ENCODE measurements around the gene CLEC1A. TPM values are rescaled to one million over a fixed set of nuclear protein-coding genes. Genes with fewer than 3 reads are reported as not detected.

CLEC1A gene
- total and polyA plus RNA-seq, 5 experiments from 2014 or later, result not detected

DNA sequence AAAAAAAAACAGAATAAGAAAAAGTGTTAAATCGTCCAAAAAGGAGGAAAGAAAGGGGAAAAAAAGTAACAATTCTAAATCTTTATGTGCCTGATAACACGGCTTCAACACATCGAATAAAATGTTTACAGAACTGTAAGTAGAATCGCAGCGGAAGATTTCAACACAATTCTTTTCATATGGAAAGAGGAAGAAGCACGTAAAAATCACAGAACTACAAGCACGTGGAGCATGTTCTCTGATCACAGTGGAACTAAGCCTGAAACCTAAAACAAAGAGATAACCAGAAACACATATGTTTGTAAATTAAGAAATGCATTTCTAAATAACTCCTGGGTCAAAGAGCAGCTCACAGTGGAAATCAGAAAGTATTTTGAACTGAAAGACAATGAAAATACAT is 22.5 kb upstream of the CLEC1A start:
- Mint-ChIP-seq H3K9me3 (peaks cover 0 to 4% (median 0%) of the 10 kb centered on the region in 9 donors), H3K27ac (peak overlapping the region in 1 of 10 donors; percentile 12), H3K36me3 (no peaks in the 10 kb centered on the region), H3K4me3 (no peak overlapping the region), H3K4me1 (peaks cover 0 to 3% (median 0%) of the 10 kb centered on the region in 4 donors), H3K27me3 (peaks cover 0 to 3% (median 0%) of the 10 kb centered on the region in 5 donors)
- DNase-seq (no peak), ATAC-seq (no peak)
- POLR2A ChIA-PET, result no interaction called here

DNA sequence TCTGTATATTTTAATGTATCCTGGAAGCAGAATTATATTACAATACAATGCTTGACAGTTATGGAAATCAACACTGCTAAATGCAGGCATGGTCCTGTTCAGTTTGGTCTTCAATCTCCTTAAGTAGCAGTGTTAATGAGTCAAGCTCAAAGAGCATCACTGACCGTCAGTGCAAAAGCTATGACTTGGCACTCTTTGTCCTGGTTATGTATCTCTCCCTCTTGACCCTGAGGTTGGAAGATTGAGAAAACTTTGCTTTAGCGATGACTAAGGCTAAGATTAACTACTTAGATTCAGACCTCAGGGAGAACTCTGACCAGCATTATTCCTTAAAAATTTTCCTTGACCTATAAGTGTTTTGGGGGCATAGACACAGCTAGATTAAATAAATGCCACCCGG is 20.3 kb upstream of the CLEC1A start:
- H3K4me3 Mint-ChIP-seq, result no peak overlapping the region
- H3K27me3 Mint-ChIP-seq, result no peaks in the 10 kb centered on the region
- no peaks in the 10 kb centered on the region for H3K36me3 Mint-ChIP-seq
- peaks cover 0 to 4% (median 0%) of the 10 kb centered on the region in 9 donors for H3K9me3 Mint-ChIP-seq
- POLR2A ChIA-PET, result no interaction called here
- peaks cover 0 to 3% (median 0%) of the 10 kb centered on the region in 4 donors for H3K4me1 Mint-ChIP-seq
- H3K27ac Mint-ChIP-seq, result no peak overlapping the region
- ATAC-seq, result no peak
- DNase-seq, result no peak

DNA sequence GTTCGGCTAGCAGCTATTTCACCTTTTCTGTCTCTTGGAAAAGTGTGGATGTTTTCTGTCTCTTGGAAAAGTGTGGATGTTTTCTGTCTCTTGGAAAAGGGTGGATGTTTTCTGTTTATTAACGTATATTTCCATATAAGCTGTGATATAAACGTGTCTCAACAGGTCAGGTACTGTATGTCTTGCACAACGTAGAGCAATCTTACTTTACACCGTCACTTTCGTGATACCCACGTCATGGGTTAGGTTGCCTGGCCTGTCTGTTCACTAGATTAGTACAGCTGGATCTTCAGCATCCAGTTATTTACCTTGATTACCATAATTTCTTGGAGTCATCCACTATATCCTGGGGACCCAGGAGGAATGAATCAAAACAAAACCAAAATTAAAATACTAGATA is 17.1 kb upstream of the CLEC1A start:
- H3K36me3 Mint-ChIP-seq, result no peaks in the 10 kb centered on the region
- POLR2A ChIA-PET, result no interaction called here

DNA sequence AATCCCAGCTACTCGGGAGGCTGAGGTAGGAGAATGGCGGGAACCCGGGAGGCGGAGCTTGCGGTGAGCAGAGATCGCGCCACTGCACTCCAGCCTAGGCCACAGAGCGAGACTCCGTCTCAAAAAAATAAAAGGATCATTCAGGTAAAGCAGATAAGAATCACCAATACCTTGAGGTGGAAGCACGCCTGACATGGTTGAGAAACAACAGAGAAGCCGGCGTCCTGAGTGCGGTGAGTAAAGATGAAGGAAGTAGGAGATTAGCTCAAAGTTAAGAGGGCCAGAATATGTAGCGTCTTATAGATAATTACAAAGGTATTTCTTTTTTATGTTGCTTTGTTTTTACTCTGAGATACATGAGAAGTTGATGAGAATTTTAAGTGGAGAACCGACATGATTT is 16.5 kb upstream of the CLEC1A start:
- peak overlapping the region in 1 of 10 donors; percentile 51 for H3K27ac Mint-ChIP-seq
- ATAC-seq (no peak), DNase-seq (no peak)
- H3K4me1 Mint-ChIP-seq, result no peaks in the 10 kb centered on the region
- H3K9me3 Mint-ChIP-seq, result peaks cover 0 to 4% (median 0%) of the 10 kb centered on the region in 9 donors
- H3K27me3 Mint-ChIP-seq, result no peaks in the 10 kb centered on the region
- H3K36me3 Mint-ChIP-seq, result no peaks in the 10 kb centered on the region
- H3K4me3 Mint-ChIP-seq, result no peak overlapping the region
- POLR2A ChIA-PET, result no interaction called here

More for the DNA sequence above, 17.1 kb upstream of the CLEC1A start:
- Mint-ChIP-seq H3K27ac (no peak overlapping the region), H3K9me3 (peaks cover 0 to 4% (median 0%) of the 10 kb centered on the region in 9 donors), H3K4me3 (no peak overlapping the region), H3K27me3 (no peaks in the 10 kb centered on the region), H3K4me1 (no peaks in the 10 kb centered on the region)
- ATAC-seq, result no peak
- DNase-seq, result no peak

DNA sequence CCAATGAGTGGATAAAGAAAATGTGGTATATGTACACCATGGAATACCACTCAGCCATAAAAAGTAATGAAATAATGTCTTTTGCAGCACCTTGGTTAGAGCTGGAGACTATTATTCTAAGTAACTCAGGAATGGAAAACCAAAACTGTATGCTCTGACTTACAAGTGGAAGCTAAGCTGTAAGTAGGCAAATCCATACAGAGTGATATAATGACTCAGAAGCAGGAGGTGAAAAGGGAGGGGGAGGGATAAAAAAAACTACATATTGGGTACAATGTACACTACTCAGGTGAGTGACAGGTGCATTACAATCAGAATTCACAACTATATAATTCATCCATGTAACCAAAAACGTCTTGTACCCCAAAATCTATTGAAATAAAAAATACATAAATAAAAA is 15.1 kb upstream of the CLEC1A start:
- DNase-seq (no peak), ATAC-seq (no peak)
- Mint-ChIP-seq H3K4me1 (no peaks in the 10 kb centered on the region), H3K36me3 (no peaks in the 10 kb centered on the region), H3K27me3 (peaks cover 0 to 3% (median 0%) of the 10 kb centered on the region in 5 donors), H3K4me3 (no peak overlapping the region), H3K9me3 (peaks cover 0 to 5% (median 0%) of the 10 kb centered on the region in 9 donors), H3K27ac (no peak overlapping the region)
- POLR2A ChIA-PET, result no interaction called here

DNA sequence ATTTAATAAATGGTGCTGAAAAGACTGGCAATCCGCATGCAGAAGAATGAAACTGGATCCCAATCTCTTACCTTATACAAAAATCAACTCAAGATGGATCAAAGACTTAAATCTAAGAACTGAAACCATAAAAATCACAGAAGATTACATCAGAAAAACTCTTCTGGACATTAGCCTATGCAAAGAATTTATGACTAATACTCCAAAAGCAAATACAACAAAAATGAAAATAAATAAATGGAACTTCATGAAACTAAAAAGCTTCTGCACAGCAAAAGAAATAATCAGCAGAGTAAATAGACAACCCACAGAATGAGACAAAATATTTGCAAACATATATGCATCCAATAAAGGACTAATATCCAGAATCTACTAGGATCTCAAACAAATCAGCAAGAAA is 14.3 kb upstream of the CLEC1A start:
- DNase-seq, result no peak
- Mint-ChIP-seq H3K27me3 (peaks cover 0 to 6% (median 0%) of the 10 kb centered on the region in 5 donors), H3K36me3 (no peaks in the 10 kb centered on the region), H3K4me3 (no peak overlapping the region), H3K4me1 (no peaks in the 10 kb centered on the region), H3K27ac (peak overlapping the region in 1 of 10 donors; percentile 6), H3K9me3 (peaks cover 0 to 5% (median 0%) of the 10 kb centered on the region in 9 donors)
- no peak for ATAC-seq
- POLR2A ChIA-PET, result no interaction called here

DNA sequence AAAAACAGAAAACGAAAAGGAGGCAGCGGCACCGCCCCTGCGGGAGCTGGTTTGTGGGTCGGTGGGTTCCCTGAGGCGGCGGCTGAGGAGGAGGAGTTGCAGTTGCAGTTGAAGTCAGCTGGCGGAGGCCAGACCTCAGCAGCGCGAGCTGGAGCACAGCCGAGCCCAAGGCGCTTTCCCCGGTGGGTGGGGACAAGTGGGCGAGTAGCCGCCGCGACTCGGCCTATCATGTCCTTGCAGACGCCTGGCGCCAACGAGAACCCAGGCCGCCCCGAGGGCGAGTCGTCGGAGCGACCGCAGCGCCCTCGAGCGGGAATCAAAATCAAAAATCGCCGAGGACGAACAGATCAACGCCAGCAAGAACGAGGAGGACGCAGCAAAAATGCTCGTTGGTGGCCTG is 12.7 kb upstream of the CLEC1A start:
- peak overlapping the region in 1 of 10 donors; percentile 63 for H3K27ac Mint-ChIP-seq
- DNase-seq (no peak), ATAC-seq (no peak)
- POLR2A ChIA-PET, result no interaction called here
- peaks cover 0 to 5% (median 0%) of the 10 kb centered on the region in 3 donors for H3K36me3 Mint-ChIP-seq
- peaks cover 0 to 6% (median 2%) of the 10 kb centered on the region in 9 donors for H3K9me3 Mint-ChIP-seq
- no peaks in the 10 kb centered on the region for H3K4me1 Mint-ChIP-seq
- H3K27me3 Mint-ChIP-seq, result peaks cover 0 to 7% (median 2%) of the 10 kb centered on the region in 5 donors
- H3K4me3 Mint-ChIP-seq, result no peak overlapping the region

DNA sequence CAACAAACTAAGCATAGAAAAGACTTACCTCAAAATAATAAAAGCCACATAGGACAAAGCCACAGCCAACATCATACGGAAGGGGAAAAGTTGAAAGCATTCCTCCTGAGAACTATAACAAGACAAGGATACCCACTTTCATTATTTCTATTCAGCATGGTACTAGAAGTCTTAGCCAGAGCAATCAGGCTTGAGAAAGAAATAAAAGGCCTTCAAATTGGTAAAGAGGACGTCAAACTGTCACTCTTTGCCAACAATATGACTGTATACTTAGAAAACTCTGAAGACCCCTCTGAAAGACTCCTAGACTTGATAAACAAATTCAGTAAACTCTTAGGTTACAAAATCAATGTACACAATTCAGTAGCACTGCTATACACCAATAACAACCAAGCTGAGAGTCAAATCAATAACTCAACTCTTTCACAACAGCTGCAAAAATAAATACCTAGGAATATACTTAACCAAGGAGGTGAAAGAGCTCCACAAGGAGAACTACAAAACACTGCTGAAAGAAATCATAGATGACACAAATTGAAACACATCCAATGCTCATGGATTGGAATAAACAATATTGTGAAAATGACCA is 11.6 kb upstream of the CLEC1A start:
- H3K9me3 Mint-ChIP-seq, result peaks cover 0 to 15% (median 5%) of the 10 kb centered on the region in 9 donors
- H3K4me1 Mint-ChIP-seq, result no peaks in the 10 kb centered on the region
- POLR2A ChIA-PET, result no interaction called here
- H3K27ac Mint-ChIP-seq, result no peak overlapping the region
- H3K27me3 Mint-ChIP-seq, result peaks cover 1 to 10% (median 8%) of the 10 kb centered on the region in 5 donors
- DNase-seq, result no peak
- H3K36me3 Mint-ChIP-seq, result peaks cover 0 to 5% (median 0%) of the 10 kb centered on the region in 3 donors
- H3K4me3 Mint-ChIP-seq, result no peak overlapping the region
- no peak for ATAC-seq

DNA sequence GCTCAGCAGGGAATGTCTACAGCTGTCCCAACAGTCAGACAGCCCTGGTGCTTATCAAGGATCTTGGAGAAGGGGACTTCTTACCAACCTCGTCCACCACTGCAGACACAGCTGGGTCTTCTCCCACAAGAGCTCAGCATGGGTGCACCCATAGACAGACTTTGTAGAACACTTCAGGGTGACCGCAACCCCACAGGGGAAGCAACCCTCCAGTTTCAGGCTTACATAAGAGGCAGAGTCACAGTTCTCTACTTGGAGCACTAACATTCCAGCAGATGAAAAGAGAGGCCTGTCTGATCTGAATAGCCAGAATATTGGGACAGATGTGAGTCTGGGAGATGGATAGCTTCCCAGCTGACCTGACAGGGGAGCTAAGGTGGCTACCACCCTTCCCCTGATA is 3.5 kb upstream of the CLEC1A start:
- peaks cover 0 to 11% (median 8%) of the 10 kb centered on the region in 3 donors for H3K36me3 Mint-ChIP-seq
- H3K27ac Mint-ChIP-seq, result no peak overlapping the region
- H3K4me1 Mint-ChIP-seq, result peaks cover 0 to 2% (median 0%) of the 10 kb centered on the region in 4 donors
- DNase-seq (no peak), ATAC-seq (no peak)
- H3K9me3 Mint-ChIP-seq, result peaks cover 0 to 23% (median 8%) of the 10 kb centered on the region in 9 donors
- peaks cover 0 to 31% (median 17%) of the 10 kb centered on the region in 5 donors for H3K27me3 Mint-ChIP-seq
- no peak overlapping the region for H3K4me3 Mint-ChIP-seq
- POLR2A ChIA-PET, result no interaction called here

DNA sequence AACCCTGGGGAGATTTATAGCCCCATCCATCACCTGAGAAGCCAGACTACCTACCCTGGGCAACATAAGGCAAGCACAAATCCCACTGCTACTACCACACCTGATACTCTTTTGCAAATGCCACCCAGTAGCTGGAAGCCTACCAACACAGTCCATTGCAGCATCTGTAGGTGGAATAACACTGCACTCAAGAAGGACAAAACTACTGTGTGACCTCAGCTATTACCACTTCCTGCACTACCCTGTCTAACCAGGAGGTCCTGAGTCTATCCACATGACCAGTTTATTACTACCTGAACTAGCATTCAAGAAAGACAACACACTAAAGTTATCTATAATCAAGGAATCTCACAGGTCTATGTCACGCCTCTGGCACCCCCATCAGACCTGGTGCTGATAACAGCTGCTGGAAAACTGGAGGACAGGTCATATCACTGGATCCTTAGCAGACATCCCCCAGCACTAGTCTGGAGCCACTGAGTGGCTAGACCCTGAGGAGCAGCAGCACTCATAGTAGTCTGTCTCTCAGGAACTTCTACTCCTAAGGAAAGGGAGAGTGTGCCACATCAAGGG is 2.9 kb upstream of the CLEC1A start:
- Mint-ChIP-seq H3K36me3 (peaks cover 0 to 8% (median 8%) of the 10 kb centered on the region in 3 donors), H3K4me1 (peaks cover 0 to 2% (median 0%) of the 10 kb centered on the region in 4 donors), H3K27ac (no peak overlapping the region), H3K27me3 (peaks cover 0 to 31% (median 17%) of the 10 kb centered on the region in 5 donors), H3K4me3 (no peak overlapping the region), H3K9me3 (peaks cover 0 to 22% (median 8%) of the 10 kb centered on the region in 9 donors)
- POLR2A ChIA-PET, result no interaction called here
- DNase-seq (no peak), ATAC-seq (no peak)

DNA sequence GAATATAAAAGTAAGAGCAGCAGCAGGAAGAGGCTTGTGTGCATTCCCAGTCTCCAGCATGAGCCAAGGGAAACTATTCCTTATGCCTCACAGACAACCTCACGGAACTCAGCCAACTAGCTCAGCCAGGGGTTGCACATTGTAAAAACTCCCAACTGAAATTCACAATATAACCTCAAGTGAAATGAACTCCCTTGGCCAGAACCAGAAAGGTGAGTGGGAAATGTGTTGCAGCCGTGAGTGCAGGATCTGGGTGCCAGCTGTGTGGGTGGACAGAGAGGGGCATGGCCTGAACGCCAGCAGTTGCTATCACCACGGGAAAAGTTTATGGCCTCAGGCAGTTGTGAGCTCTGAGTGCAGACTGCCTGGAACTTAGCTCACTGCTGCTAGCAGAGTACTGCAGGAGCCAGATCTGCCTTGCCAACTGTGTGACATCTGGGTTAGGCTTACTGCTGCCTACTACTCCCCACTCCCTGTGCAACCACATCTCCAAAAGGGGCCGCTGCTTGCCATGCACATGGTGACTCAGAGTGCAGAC is 2.3 kb upstream of the CLEC1A start:
- POLR2A ChIA-PET, result no interaction called here
- peaks cover 0 to 2% (median 0%) of the 10 kb centered on the region in 4 donors for H3K4me1 Mint-ChIP-seq
- peaks cover 0 to 21% (median 8%) of the 10 kb centered on the region in 9 donors for H3K9me3 Mint-ChIP-seq
- no peak overlapping the region for H3K27ac Mint-ChIP-seq
- H3K4me3 Mint-ChIP-seq, result no peak overlapping the region
- DNase-seq (no peak), ATAC-seq (no peak)
- H3K27me3 Mint-ChIP-seq, result peaks cover 0 to 30% (median 16%) of the 10 kb centered on the region in 5 donors
- peaks cover 0 to 8% (median 6%) of the 10 kb centered on the region in 3 donors for H3K36me3 Mint-ChIP-seq

DNA sequence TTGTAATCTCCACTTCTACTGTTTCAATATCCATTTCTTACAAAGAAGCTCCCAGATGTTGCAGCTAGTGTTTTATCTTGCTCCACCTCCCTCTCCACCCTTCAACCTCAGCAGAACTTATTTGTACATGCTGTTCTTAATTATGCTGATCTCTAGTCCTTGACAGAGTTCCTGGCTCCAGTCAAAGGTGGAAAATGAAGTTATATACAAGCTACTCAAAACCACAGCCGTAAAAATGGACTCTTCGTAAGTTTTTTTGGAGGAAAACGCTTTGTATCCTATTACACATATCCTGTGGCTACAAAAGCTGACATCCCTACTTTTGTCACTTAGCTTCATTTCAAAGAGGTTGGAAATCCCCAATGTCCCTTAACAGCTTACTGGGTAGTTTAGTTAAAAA is 1.3 kb downstream of the CLEC1A start:
- H3K4me3 Mint-ChIP-seq, result no peak overlapping the region
- peaks cover 0 to 10% (median 1%) of the 10 kb centered on the region in 5 donors for H3K27me3 Mint-ChIP-seq
- H3K27ac Mint-ChIP-seq, result no peak overlapping the region
- ATAC-seq (no peak), DNase-seq (no peak)
- no peaks in the 10 kb centered on the region for H3K9me3 Mint-ChIP-seq
- POLR2A ChIA-PET, result no interaction called here
- peaks cover 0 to 2% (median 0%) of the 10 kb centered on the region in 4 donors for H3K4me1 Mint-ChIP-seq
- no peaks in the 10 kb centered on the region for H3K36me3 Mint-ChIP-seq

DNA sequence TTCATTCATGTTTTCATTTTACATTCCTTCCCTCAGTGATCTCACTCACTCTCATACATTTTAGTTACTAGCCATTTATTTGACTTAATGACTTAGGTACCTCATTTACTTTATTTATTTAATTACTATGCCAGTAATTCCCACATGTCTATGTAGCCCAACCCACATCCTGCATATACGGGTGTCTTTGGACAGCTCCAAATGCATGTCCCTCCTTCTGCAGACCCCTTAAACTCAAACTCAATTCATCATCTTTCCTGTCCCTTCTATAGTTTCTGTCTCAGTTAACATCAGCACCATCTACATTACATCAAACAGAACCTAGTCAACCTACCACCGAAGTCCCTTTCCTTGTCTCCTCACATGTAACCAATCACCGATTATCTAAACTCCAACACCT is 2.8 kb downstream of the CLEC1A start:
- no peak overlapping the region for H3K27ac Mint-ChIP-seq
- ATAC-seq, result no peak
- no peak overlapping the region for H3K4me3 Mint-ChIP-seq
- DNase-seq, result no peak
- peaks cover 0 to 4% (median 0%) of the 10 kb centered on the region in 5 donors for H3K27me3 Mint-ChIP-seq
- H3K4me1 Mint-ChIP-seq, result no peaks in the 10 kb centered on the region
- H3K9me3 Mint-ChIP-seq, result no peaks in the 10 kb centered on the region
- POLR2A ChIA-PET, result no interaction called here
- H3K36me3 Mint-ChIP-seq, result no peaks in the 10 kb centered on the region

Data from naive thymus-derived CD8-positive, alpha-beta T cell (primary cell).